Measurements from ENCODE around the gene PHLDA3.

GRCh38 chr1:201506557-201507359 is 37.8 kb upstream of the PHLDA3 start, which contains the start of gene CSRP1:
- TF ChIP-seq POLR2A (IDR thresholded peaks at IDR 0.05; ENCODE audit: low read length) = peak; percentile 83
- no peak for TF ChIP-seq GATA1 (IDR thresholded peaks at IDR 0.05; ENCODE audit: low read depth, low read length)
